Lower leg skin (tissue), 4 donors: ENCODE data around the gene CHCHD5. TPM values are rescaled to one million over a fixed set of nuclear protein-coding genes. Genes with fewer than 3 reads are reported as not detected.
"Not testable (repeated sequence)": the region's sequence is repeated elsewhere in the genome, so short reads cannot be mapped to it uniquely, and the experiment has no call there.

Experiments
- DNase-seq, 2 donors: peaks; one replicate each; pipeline ENCODE4 v3.0.0-alpha.2; 2019; ENCODE audit warnings: low spot score in 2 of 2
- H3K4me3 ChIP-seq: fragments of 200-600 bp; sonication (generic); 2 replicates; pipeline ENCODE4 v1.5.1; 2017; ENCODE audit warnings: mild to moderate bottlenecking, low read depth; ENCODE audit not compliant: poor library complexity, severe bottlenecking
- POLR2A ChIP-seq, 2 donors: fragments of 450-650 bp; IDR thresholded peaks; one replicate each; pipeline ENCODE4 v1.6.1; 2016 to 2017; ENCODE audit warnings: antibody characterized with exemption in 2 of 2, mild to moderate bottlenecking in 1 of 2, moderate library complexity in 1 of 2
- WGBS, 2 donors: methylation state at CpG; one replicate each; pipeline ENCODE4 v1.1.5; 2018; 5-methylcytosine and 5-hydroxymethylcytosine counted together
- intact Hi-C: fragments of 100-400 bp; cut with DNase I; formaldehyde crosslinking; loops from one replicate; pipeline ENCODE4 v1.15.0; 2023; ENCODE audit warnings: low total_unique reads
- total RNA-seq, 4 donors: library from RNA; depleted of rRNA; stranded (reverse); fragments of >200 nt; gene quantifications; one replicate each; pipeline ENCODE4 v1.1.0, GENCODE V29; 2016
- TF ChIP-seq, protein P1 (sequence below), 3 donors: fragments of 450-650 bp; IDR thresholded peaks; one replicate each; pipeline ENCODE4 v1.5.1; 2016; ENCODE audit warnings: antibody characterized with exemption in 3 of 3, mild to moderate bottlenecking in 3 of 3, moderate library complexity in 2 of 3

Gene CHCHD5
- total RNA-seq, 4 donors from 2014 or later = 12.4 to 26.8 (median 24.1) TPM

DNA sequence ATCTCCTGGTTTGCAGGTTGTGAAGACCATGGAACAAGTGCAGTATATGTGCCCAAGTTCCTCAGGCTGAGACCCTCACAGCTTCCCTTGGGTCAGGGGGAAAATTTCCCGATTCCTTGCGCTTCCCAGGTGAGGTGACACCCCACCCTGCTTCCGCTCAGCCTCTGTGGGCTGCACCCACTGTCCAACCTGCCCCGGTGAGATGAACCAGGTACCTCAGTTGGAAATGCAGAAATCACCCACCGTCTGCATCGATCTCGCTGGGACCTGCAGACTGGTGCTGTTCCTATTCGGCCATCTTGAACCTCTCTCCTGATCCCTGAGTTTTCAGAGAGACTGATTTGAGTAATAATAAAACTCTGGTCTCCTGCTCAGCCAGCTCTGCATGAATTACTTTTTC, 30.6 kb downstream of the CHCHD5 start:
- TF ChIP-seq, protein P1, sequence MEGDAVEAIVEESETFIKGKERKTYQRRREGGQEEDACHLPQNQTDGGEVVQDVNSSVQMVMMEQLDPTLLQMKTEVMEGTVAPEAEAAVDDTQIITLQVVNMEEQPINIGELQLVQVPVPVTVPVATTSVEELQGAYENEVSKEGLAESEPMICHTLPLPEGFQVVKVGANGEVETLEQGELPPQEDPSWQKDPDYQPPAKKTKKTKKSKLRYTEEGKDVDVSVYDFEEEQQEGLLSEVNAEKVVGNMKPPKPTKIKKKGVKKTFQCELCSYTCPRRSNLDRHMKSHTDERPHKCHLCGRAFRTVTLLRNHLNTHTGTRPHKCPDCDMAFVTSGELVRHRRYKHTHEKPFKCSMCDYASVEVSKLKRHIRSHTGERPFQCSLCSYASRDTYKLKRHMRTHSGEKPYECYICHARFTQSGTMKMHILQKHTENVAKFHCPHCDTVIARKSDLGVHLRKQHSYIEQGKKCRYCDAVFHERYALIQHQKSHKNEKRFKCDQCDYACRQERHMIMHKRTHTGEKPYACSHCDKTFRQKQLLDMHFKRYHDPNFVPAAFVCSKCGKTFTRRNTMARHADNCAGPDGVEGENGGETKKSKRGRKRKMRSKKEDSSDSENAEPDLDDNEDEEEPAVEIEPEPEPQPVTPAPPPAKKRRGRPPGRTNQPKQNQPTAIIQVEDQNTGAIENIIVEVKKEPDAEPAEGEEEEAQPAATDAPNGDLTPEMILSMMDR (IDR thresholded peaks at IDR 0.05) = no peak
- no peak for TF ChIP-seq POLR2A (IDR thresholded peaks at IDR 0.05)
- 94 to 96% methylated on average over 7 to 8 of the region's 8 CpGs for WGBS, 2 donors
- intact Hi-C loops = no loop called here
- DNase-seq = peak in 1 of 2 donors; percentile 77
- no peak overlapping the region for H3K4me3 ChIP-seq

DNA sequence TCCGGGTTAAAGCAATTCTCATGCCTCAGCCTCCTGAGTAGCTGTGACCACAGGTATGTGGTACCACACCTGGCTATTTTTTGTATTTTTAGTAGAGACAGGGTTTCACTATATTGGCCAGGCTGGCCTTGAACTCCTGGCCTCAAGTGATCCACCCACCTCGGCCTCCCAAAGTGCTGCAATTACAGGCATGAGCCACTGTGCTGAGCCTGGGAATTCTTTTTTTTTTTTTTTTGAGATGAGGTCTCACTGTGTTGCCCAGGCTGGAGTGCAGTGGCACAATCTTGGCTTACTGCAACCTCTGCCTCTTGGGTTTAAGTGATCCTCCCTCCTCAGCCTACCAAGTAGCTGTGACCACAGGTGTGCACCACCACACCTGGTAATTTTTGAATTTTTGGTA, 31.4 kb downstream of the CHCHD5 start:
- DNase-seq, intact Hi-C loops, H3K4me3 ChIP-seq: not testable (repeated sequence)
- 92 to 100% methylated on average over 2 of the region's 2 CpGs for WGBS, 2 donors

DNA sequence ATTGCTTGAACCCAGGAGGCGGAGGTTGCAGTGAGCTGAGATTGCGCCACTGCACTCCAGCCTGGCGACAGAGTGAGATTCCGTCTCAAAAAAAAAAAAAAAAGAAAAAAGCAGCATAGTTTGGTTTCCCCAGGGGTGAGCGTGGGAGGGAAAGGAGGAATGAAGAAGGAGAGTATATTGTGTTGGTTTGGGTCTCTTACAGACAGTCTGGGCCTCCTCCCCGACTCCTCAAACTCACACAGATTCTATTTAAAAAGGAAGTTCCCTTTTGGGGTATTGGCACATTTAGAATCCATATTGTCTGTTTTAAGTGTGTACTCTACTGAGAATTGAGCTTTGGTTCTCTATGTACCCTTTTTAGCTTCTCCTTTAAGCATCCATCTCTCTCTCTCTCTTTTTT, 34.0 kb downstream of the CHCHD5 start:
- DNase-seq = no peak
- H3K4me3 ChIP-seq = no peak overlapping the region
- 74 to 80% methylated on average over 6 of the region's 6 CpGs for WGBS, 2 donors
- TF ChIP-seq POLR2A (IDR thresholded peaks at IDR 0.05) = no peak
- TF ChIP-seq, protein P1 (IDR thresholded peaks at IDR 0.05) = no peak
- intact Hi-C loops = no loop called here

DNA sequence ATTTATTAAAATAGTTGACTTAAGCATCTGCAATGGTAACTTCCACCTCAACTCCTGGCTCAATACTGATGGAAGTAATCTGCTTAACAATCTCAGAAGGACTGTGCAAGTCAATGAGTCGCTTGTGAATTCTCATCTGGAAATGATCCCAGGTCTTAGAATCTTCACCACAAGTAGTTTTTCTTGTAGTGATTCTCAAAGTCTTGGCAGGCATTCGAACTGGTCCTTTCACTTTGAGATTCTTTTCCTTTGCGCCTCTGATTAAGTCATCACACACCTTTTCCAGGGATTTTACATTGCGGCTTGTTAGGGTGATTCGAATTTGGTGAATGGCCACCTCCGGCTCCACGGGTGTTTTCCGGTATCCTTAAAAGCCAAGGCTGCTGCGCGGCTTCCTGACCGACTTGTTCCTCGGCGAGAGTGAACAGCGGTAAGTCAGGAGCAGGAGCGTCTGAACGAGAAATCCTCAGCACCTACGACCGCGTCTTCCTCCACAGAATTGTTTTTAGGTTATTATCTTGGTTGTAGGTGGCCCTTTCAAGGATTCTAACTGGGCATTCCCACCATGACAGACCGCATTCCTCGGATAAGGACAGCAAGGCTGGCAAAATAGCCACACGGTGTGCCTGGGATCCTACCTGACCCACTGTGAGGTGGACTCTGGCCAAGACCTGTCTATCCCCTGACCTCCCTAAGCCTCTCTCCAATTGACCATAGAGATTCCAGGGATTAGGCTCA, 37.5 kb downstream of the CHCHD5 start:
- intact Hi-C loops = no loop called here
- DNase-seq = peak in 1 of 2 donors; percentile 86
- no peak for TF ChIP-seq POLR2A (IDR thresholded peaks at IDR 0.05)
- TF ChIP-seq, protein P1 (IDR thresholded peaks at IDR 0.05) = no peak
- WGBS, 2 donors = 62 to 65% methylated on average over 22 of the region's 22 CpGs
- H3K4me3 ChIP-seq = no peak overlapping the region

DNA sequence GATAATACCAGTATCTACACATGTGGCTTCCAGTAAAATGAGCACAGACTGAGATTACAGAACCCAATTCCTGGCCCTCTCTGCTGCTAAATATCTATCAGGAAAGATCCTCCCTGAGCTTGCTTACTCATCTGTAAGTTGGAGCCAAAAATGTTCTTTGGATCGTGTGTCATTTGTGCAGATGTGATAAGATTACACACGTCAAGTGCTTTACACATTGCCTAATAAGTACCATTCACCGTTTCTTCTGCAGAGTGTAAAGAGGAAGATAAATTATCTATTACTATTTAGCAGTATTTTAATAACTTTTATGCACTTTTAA, 38.1 kb downstream of the CHCHD5 start:
- peak in 1 of 2 donors; percentile 39 for DNase-seq
- H3K4me3 ChIP-seq = no peak overlapping the region
- no peak for TF ChIP-seq POLR2A (IDR thresholded peaks at IDR 0.05)
- TF ChIP-seq, protein P1 (IDR thresholded peaks at IDR 0.05) = no peak
- WGBS, 2 donors = 32 to 33% methylated on average over 3 of the region's 3 CpGs
- intact Hi-C loops = no loop called here

DNA sequence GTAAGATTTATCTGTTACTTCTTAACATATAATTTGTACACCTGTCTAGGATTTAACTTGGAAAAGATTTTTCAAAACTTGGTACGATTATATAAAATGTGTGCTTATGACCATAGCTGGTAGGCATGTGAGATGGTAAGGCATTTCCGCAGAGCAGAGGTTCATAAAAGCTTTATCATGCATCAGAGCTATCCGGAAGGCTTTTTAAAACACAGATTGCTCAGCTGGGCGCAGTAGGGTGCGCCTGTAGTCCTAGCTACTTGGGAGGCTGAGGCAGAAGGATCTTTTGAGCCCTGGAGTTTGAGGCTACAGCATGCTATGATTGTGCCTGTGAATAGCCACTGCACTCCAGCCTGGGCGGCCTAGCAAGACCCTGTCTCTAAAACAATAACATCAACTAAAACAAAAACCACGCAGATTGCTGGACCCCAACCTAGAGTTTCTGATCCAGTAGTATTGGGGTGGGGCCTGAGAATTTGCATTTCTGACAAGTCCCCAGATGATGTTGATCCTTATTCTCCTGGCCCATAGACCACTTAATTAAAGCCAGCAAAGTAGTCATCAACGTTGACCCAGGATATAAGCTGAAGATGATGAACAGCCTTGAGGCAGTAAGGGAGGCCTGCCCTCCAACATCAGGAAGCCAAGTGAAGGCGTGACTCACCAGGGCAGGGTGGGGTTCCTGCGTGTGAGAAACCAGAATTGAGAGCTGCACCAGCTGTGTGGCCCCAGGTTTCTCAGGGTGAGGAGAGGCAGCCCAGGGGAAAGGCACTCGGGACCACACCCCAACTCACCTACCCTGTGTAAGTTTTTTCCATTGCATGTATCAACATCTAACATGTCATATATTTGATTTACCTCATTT, 39.7 kb downstream of the CHCHD5 start:
- DNase-seq = peak; percentile 68 to 90
- WGBS, 2 donors = 49 to 56% methylated on average over 11 of the region's 11 CpGs
- H3K4me3 ChIP-seq = no peak overlapping the region
- TF ChIP-seq, protein P1 (IDR thresholded peaks at IDR 0.05) = no peak
- no peak for TF ChIP-seq POLR2A (IDR thresholded peaks at IDR 0.05)
- intact Hi-C loops = no loop called here
